Measurements from ENCODE around the gene CD33. TPM values are rescaled to one million over a fixed set of nuclear protein-coding genes. Genes with fewer than 3 reads are reported as not detected.

Gene CD33
- total RNA-seq, 2 donors from 2014 or later: 2.0 to 3.5 TPM

DNA sequence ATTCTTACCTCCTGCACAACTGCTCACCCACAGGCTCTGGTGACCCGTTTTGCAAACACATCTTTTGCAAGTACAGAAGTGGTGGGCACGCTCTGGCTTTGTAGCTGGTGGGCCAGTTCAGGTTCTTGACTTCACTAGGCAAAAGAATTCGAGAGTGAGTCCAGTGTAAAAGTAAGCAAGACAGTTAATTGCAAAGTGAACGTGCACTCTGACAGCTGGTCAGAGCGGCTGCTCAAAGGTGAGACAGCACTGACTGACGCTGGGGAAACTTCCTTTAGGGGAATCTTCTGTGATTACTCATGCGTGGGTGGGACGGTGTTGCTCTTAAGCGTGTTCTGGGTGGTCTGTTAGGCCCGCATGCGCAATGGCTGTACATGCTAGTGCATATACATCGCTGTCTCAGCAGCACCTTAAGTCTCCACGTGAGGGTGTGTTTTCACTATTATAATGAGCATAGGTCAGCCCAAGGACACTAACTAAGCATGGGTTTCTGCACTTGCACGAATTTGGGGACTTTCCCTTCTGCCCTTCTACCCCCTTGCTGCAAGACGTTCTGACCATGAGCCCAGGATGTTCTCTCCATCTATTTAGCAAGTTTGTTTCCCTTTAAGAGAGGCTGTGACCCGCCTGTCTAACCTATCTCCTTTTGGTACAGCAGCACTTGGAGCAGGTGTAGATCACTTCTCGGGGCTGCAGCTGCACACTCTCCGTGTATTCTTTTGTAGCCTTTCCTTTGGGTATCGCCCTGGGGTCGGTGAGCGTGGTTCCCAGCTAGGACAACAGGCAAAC, 30.2 kb upstream of the CD33 start:
- DNase-seq: no peak
- Histone ChIP-seq H3K9ac (ENCODE audit: low read depth in 2 of 2, low read length in 2 of 2) (no peak overlapping the region), H3K36me3 (no peaks in the 10 kb centered on the region), H3K27me3 (no peaks in the 10 kb centered on the region), H3K4me3 (no peak overlapping the region), H3K4me1 (no peaks in the 10 kb centered on the region), H3K27ac (no peak overlapping the region), H3K9me3 (no peaks in the 10 kb centered on the region)
- TF ChIP-seq, protein P1, sequence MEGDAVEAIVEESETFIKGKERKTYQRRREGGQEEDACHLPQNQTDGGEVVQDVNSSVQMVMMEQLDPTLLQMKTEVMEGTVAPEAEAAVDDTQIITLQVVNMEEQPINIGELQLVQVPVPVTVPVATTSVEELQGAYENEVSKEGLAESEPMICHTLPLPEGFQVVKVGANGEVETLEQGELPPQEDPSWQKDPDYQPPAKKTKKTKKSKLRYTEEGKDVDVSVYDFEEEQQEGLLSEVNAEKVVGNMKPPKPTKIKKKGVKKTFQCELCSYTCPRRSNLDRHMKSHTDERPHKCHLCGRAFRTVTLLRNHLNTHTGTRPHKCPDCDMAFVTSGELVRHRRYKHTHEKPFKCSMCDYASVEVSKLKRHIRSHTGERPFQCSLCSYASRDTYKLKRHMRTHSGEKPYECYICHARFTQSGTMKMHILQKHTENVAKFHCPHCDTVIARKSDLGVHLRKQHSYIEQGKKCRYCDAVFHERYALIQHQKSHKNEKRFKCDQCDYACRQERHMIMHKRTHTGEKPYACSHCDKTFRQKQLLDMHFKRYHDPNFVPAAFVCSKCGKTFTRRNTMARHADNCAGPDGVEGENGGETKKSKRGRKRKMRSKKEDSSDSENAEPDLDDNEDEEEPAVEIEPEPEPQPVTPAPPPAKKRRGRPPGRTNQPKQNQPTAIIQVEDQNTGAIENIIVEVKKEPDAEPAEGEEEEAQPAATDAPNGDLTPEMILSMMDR (IDR thresholded peaks at IDR 0.05): no peak
- intact Hi-C loops (cut with DNase I): no loop called here

DNA sequence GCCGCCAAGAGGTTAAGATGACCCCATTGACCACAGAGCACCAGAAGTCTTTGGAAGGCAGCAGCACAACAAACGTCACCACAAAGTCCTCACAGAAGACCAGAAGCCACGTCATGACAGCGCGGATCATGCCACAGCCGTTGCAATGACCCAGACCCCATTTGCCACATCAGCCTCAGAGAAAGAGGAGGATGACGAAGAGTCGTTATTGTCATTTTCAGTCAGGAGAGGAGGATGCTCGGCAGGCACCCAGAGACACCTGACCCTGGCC, 29.6 kb upstream of the CD33 start:
- H3K9me3 ChIP-seq: no peaks in the 10 kb centered on the region
- no peak overlapping the region for H3K27ac ChIP-seq
- intact Hi-C loops (cut with DNase I): no loop called here
- no peaks in the 10 kb centered on the region for H3K36me3 ChIP-seq
- DNase-seq: no peak
- H3K9ac ChIP-seq (ENCODE audit: low read depth in 2 of 2, low read length in 2 of 2): no peak overlapping the region
- no peak overlapping the region for H3K4me3 ChIP-seq
- H3K27me3 ChIP-seq: no peaks in the 10 kb centered on the region
- TF ChIP-seq, protein P1 (IDR thresholded peaks at IDR 0.05): no peak
- no peaks in the 10 kb centered on the region for H3K4me1 ChIP-seq

DNA sequence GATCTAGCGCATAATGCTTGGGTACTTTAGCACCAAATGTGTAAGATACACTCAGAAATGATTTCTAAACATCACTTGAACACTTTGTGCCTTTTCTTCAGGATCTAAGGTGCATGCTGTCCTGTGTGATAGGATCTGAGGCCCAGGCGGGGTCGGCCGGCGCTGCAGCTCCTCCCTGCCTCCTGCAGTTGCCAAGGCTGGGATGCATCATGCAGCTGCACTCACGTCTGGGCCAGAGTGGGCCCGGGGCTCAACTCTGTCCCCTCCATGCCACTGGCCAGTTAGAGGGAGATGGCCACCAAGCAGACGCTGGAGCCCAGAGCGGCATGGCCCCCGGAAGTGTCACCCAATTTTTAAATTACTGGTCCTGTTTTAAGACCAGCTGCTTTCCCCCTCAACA, 29.3 kb upstream of the CD33 start:
- intact Hi-C loops (cut with DNase I): no loop called here
- Histone ChIP-seq H3K27me3 (no peaks in the 10 kb centered on the region), H3K27ac (no peak overlapping the region), H3K9ac (ENCODE audit: low read depth in 2 of 2, low read length in 2 of 2) (no peak overlapping the region), H3K4me1 (no peaks in the 10 kb centered on the region), H3K4me3 (no peak overlapping the region), H3K36me3 (no peaks in the 10 kb centered on the region), H3K9me3 (no peaks in the 10 kb centered on the region)
- TF ChIP-seq, protein P1 (IDR thresholded peaks at IDR 0.05): no peak
- DNase-seq: no peak

DNA sequence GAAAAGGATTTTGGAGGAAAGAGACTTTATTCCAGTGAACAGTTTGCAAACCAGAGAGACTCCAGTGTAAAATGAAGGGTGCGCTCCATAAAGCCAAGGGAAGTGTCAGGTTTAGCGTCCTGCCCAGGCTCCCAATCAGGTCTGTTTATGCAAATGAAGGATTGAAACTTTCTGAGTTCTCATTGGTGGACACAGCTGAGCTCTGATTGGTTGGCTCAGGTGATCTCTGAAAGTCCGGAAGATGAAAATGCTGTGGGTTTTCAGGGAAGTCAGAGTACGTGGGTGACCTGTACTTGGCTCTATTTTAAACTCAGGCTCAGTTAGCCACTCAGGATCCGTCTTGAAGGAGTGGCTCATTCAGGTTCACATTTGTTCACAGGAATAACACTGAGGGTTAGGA, 28.7 kb upstream of the CD33 start:
- DNase-seq: no peak
- Histone ChIP-seq H3K9me3 (no peaks in the 10 kb centered on the region), H3K27me3 (no peaks in the 10 kb centered on the region), H3K36me3 (no peaks in the 10 kb centered on the region), H3K4me1 (no peaks in the 10 kb centered on the region), H3K9ac (ENCODE audit: low read depth in 2 of 2, low read length in 2 of 2) (no peak overlapping the region), H3K27ac (no peak overlapping the region), H3K4me3 (no peak overlapping the region)
- intact Hi-C loops (cut with DNase I): no loop called here
- TF ChIP-seq, protein P1 (IDR thresholded peaks at IDR 0.05): no peak

DNA sequence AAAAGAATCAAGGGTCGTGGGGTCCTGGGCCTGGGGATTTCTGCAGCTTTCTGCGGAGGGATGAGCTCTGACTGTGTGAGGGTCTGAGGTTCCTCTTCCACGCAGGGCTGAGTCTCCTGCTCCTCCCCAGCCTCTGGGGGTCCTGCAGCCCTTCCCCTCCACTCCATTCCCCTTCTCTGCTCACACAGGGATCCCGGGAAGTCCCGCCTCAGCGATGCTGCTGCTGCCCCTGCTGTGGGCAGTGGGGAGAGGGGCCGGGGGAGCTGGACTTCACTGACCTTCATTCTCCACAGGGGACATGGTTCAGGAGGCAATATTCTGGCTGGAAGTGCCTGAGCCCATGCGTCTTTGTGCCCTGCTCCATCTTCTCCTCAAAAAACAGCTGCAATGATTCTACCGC, 26.2 kb upstream of the CD33 start:
- no peaks in the 10 kb centered on the region for H3K9me3 ChIP-seq
- H3K36me3 ChIP-seq: no peaks in the 10 kb centered on the region
- TF ChIP-seq, protein P1 (IDR thresholded peaks at IDR 0.05): no peak
- no peak overlapping the region for H3K9ac ChIP-seq (ENCODE audit: low read depth in 2 of 2, low read length in 2 of 2)
- intact Hi-C loops (cut with DNase I): no loop called here
- no peak for DNase-seq
- H3K27ac ChIP-seq: no peak overlapping the region
- H3K27me3 ChIP-seq: no peaks in the 10 kb centered on the region
- no peak overlapping the region for H3K4me3 ChIP-seq
- no peaks in the 10 kb centered on the region for H3K4me1 ChIP-seq
